Endothelial cell of umbilical vein (primary cell): ENCODE measurements around the gene HDLBP. TPM values are rescaled to one million over a fixed set of nuclear protein-coding genes. Genes with fewer than 3 reads are reported as not detected.
A peak's percentile ranks its signal among the peaks of the same experiment; 100 is the strongest.
"Not testable (repeated sequence)": the region's sequence is repeated elsewhere in the genome, so short reads cannot be mapped to it uniquely, and the experiment has no call there.

Experiments used
- BruUV-seq: library from RNA; stranded (reverse); fragments of 400-500 nt; replicated peaks from 2 replicates; lab custom pipeline; 2021; lab: Mats Ljungman, UMichigan
- CTCF ChIA-PET: fragments of 300-600, 350-600 bp; sonication (Branson Sonifier 250); formaldehyde crosslinking; loops from one replicate; lab custom pipeline; 2021; ENCODE audit warnings: antibody characterized with exemption, inconsistent platforms; lab: Charles Lee
- POLR2A ChIA-PET: fragments of 300-600, 350-600 bp; sonication (Branson Sonifier 250); formaldehyde crosslinking; loops from one replicate; lab custom pipeline; 2021; ENCODE audit warnings: antibody characterized with exemption, inconsistent platforms; lab: Charles Lee
- DNase-seq: peaks from one replicate; pipeline ENCODE4 v3.0.0-alpha.2; 2011; ENCODE audit warnings: low read depth, low spot score
- FAIRE-seq: peaks from 2 replicates; lab custom pipeline; 2011; peaks lifted over from hg19 to GRCh38; lab: Jason Lieb, UNC
- H2AFZ ChIP-seq: 2 replicates; pipeline ENCODE4 v1.6.0; 2012; ENCODE audit warnings: low read depth, low read length, control low read depth, inconsistent platforms
- H3K27ac ChIP-seq: 2 replicates; pipeline ENCODE4 v1.5.1; 2011; ENCODE audit warnings: low read depth, mild to moderate bottlenecking, control low read depth, low read length, moderate library complexity; ENCODE audit not compliant: insufficient read depth
- H3K27me3 ChIP-seq, 2 experiments: 2 replicates each; pipeline versions ENCODE4 v1.6.0 to v1.6.1; 2011; ENCODE audit warnings: low read length in 2 of 2, mixed read lengths in 1 of 2; ENCODE audit not compliant: control insufficient read depth in 2 of 2, insufficient read depth in 2 of 2
- H3K36me3 ChIP-seq, 2 experiments: 2 replicates in 1 of 2; 3 replicates in 1 of 2; pipeline ENCODE4 v1.5.1; 2011; ENCODE audit warnings: low read length in 2 of 2, mild to moderate bottlenecking in 1 of 2, moderate library complexity in 1 of 2; ENCODE audit not compliant: control insufficient read depth in 2 of 2, insufficient read depth in 2 of 2; ENCODE audit errors: extremely low read depth in 1 of 2
- H3K4me1 ChIP-seq: 3 replicates; pipeline ENCODE4 v1.5.1; 2011; ENCODE audit warnings: mild to moderate bottlenecking, low read length; ENCODE audit not compliant: control insufficient read depth, insufficient read depth; ENCODE audit errors: extremely low read depth
- H3K4me2 ChIP-seq: 2 replicates; pipeline ENCODE4 v1.6.1; 2011; ENCODE audit warnings: low read length, control low read depth, mixed read lengths; ENCODE audit not compliant: insufficient read depth
- H3K4me3 ChIP-seq, 3 experiments: fragments of 200-600 bp in 1 of 3; sonication (generic), shearing (Covaris generic) in 1 of 3; replicated peaks in 1 of 3; 2 replicates each; pipeline ENCODE4 v1.5.1; 2011 to 2016; ENCODE audit warnings: control low read depth in 3 of 3, low read length in 3 of 3, mild to moderate bottlenecking in 2 of 3, inconsistent platforms in 1 of 3, low read depth in 1 of 3, moderate library complexity in 1 of 3; ENCODE audit not compliant: insufficient read depth in 1 of 3
- H3K79me2 ChIP-seq: 2 replicates; pipeline ENCODE4 v1.6.0; 2012; ENCODE audit warnings: low read length, inconsistent platforms; ENCODE audit not compliant: control insufficient read depth, insufficient read depth
- H3K9ac ChIP-seq: replicated peaks from 2 replicates; pipeline ENCODE3; 2011; ENCODE audit warnings: low read length, control low read depth; ENCODE audit not compliant: insufficient read depth; ENCODE audit errors: extremely low read depth
- H3K9me1 ChIP-seq: replicated peaks from 3 replicates; pipeline ENCODE4 v1.6.0; 2011; ENCODE audit warnings: mild to moderate bottlenecking, low read length; ENCODE audit not compliant: control insufficient read depth, insufficient read depth; ENCODE audit errors: extremely low read depth
- H3K9me3 ChIP-seq: replicated peaks from 2 replicates; pipeline ENCODE4 v1.5.1; 2012; ENCODE audit warnings: low read length, inconsistent platforms; ENCODE audit not compliant: control insufficient read depth, insufficient read depth
- H4K20me1 ChIP-seq: replicated peaks from 2 replicates; pipeline ENCODE3; 2011; ENCODE audit warnings: mild to moderate bottlenecking, low read length; ENCODE audit not compliant: control insufficient read depth, insufficient read depth; ENCODE audit errors: extremely low read depth
- CTCF ChIP-seq, 2 donors: IDR thresholded peaks; 1 replicate in 1 of 2; 2 replicates in 1 of 2; pipeline ENCODE4 v1.5.1; 2011; ENCODE audit warnings: low read length in 2 of 2, mild to moderate bottlenecking in 2 of 2, moderate library complexity in 2 of 2, control low read depth in 1 of 2, inconsistent platforms in 1 of 2, low read depth in 1 of 2; ENCODE audit not compliant: insufficient read depth in 1 of 2; ENCODE audit errors: extremely low read depth in 1 of 2
- EZH2 ChIP-seq: IDR thresholded peaks from 2 replicates; pipeline ENCODE4 v1.6.1; 2012; ENCODE audit warnings: borderline replicate concordance, low read depth, mild to moderate bottlenecking, moderate library complexity, low read length, inconsistent platforms; ENCODE audit not compliant: severe bottlenecking
- FOS ChIP-seq: IDR thresholded peaks from 2 replicates; pipeline ENCODE4 v1.6.1; 2011; ENCODE audit warnings: mild to moderate bottlenecking, low read length, moderate library complexity, borderline replicate concordance; ENCODE audit not compliant: insufficient read depth
- GATA2 ChIP-seq: IDR thresholded peaks from 2 replicates; pipeline ENCODE4 v1.7.0; 2011; ENCODE audit warnings: low read depth, mild to moderate bottlenecking, moderate library complexity, mixed read lengths, low read length; ENCODE audit not compliant: insufficient read length, insufficient read depth
- JUN ChIP-seq: IDR thresholded peaks from 2 replicates; pipeline ENCODE4 v1.6.1; 2011; ENCODE audit warnings: borderline replicate concordance, low read depth; ENCODE audit not compliant: insufficient read length, insufficient read depth
- MAX ChIP-seq: IDR thresholded peaks from 2 replicates; pipeline ENCODE4 v1.6.1; 2011; ENCODE audit not compliant: insufficient read depth, insufficient read length
- MYC ChIP-seq: IDR thresholded peaks from one replicate; pipeline ENCODE4 v1.6.1; 2011; ENCODE audit warnings: mild to moderate bottlenecking, low read depth, low read length
- POLR2A ChIP-seq: IDR thresholded peaks from 2 replicates; pipeline ENCODE4 v1.6.1; 2012; ENCODE audit warnings: low read depth, mild to moderate bottlenecking, control low read depth, low read length
- POLR2AphosphoS5 ChIP-seq: IDR thresholded peaks from 2 replicates; pipeline ENCODE4 v1.6.1; 2012; ENCODE audit warnings: low read depth, mild to moderate bottlenecking, control low read depth, low read length, moderate library complexity; ENCODE audit not compliant: insufficient read depth
- dilution Hi-C: fragments of 300-500 bp; cut with MboI; formaldehyde crosslinking; loops from one replicate; pipeline ENCODE4 v1.15.0; 2019; ENCODE audit warnings: low sequenced_read_pairs; ENCODE audit not compliant: extremely low pct_ligation_motif_present
- intact Hi-C: fragments of 100-400 bp; cut with micrococcal nuclease; formaldehyde crosslinking; loops from one replicate; pipeline ENCODE4 v1.10.0; 2022
- polyA plus RNA-seq, 4 experiments: library from polyadenylated mRNA; depleted of rRNA in 3 of 4; stranded (reverse) in 3 of 4; unstranded in 1 of 4; fragments of >200 nt; gene quantifications; 2 replicates each; pipeline versions ENCODE4 v1.2.1 to v1.2.3, GENCODE V29; 2011 to 2012; ENCODE audit warnings: missing spikeins in 1 of 4
- total RNA-seq: library from RNA; stranded (reverse); gene quantifications from 2 replicates; pipeline ENCODE4 v1.2.3, GENCODE V29; 2021

Gene HDLBP
- total and polyA plus RNA-seq, 2 donors (not counting 3 experiments of a cell fraction or from before 2014, with no cell fraction given): 379 to 569 TPM

- Histone ChIP-seq H4K20me1 (peaks cover 13% of the 10 kb centered on the region), H3K79me2 (peaks cover 94% of the 10 kb centered on the region), H3K9ac (no peak overlapping the region), H3K9me1 (no peaks in the 10 kb centered on the region), H3K4me1 (peaks cover 53% of the 10 kb centered on the region), H3K36me3 (peaks cover 5% of the 10 kb centered on the region in 2 experiments), H3K27ac (no peak overlapping the region), H3K9me3 (no peaks in the 10 kb centered on the region), H3K4me2 (peak overlapping the region; percentile 74), H3K27me3 (no peaks in the 10 kb centered on the region), H3K4me3 (no peak overlapping the region), H2AFZ (no peak overlapping the region)
- FAIRE-seq (no peak), DNase-seq (no peak)
- intact Hi-C loops: no loop called here
- CTCF ChIA-PET: no interaction called here
- TF ChIP-seq MYC (no peak), POLR2AphosphoS5 (no peak), POLR2A (no peak), EZH2 (no peak), FOS (no peak), MAX (no peak), CTCF (IDR thresholded peaks at IDR 0.05; ENCODE audit: extremely low read depth in 1 of 2, insufficient read depth in 1 of 2, low read depth in 1 of 2, low read length in 2 of 2) (no peak), JUN (no peak), GATA2 (no peak)
- POLR2A ChIA-PET: no interaction called here
- dilution Hi-C loops: no loop called here
- BruUV-seq: no TSS peak
These were observed 4.9 kb upstream of the HDLBP start for GRCh38 chr2:241320394-241320793.

GRCh38 chr2:241318830-241319229, 3.4 kb upstream of the HDLBP start:
- H3K27me3 ChIP-seq, BruUV-seq, H3K9me1 ChIP-seq, FAIRE-seq, dilution Hi-C loops, H2AFZ ChIP-seq, H3K9me3 ChIP-seq, DNase-seq, H3K4me3 ChIP-seq, POLR2A ChIA-PET, H3K9ac ChIP-seq, CTCF ChIA-PET, H3K27ac ChIP-seq, H3K36me3 ChIP-seq: not testable (repeated sequence)
- intact Hi-C loops: loop anchor here (5.0 to 10.0 kb wide), 3 partner anchors 383 to 757 kb away; partner anchors contain the start of genes DUSP28 and ING5
- Histone ChIP-seq H3K79me2 (peaks cover 89% of the 10 kb centered on the region), H3K4me1 (peaks cover 57% of the 10 kb centered on the region), H3K4me2 (peak overlapping the region; percentile 52), H4K20me1 (peaks cover 10% of the 10 kb centered on the region)
